HepG2 (cell line): ENCODE results near the gene SATB1. TPM values are rescaled to one million over a fixed set of nuclear protein-coding genes. Genes with fewer than 3 reads are reported as not detected.

Experiments
- ATAC-seq: fragments of 200-7000 bp; cut with Tn5 transposase; 3 replicates; pipeline ENCODE4 v1.9.1; 2020; ENCODE audit warnings: mild to moderate bottlenecking, moderate library complexity
- BruUV-seq: library from RNA; stranded (reverse); fragments of 400-500 nt; replicated peaks from 2 replicates; lab custom pipeline; 2021; lab: Mats Ljungman, UMichigan
- CTCF ChIA-PET: fragments of 300-600 bp; formaldehyde crosslinking; extraction: SDS; loops from one replicate; lab custom pipeline; 2021; ENCODE audit warnings: low total read pairs, inconsistent platforms, low intra/inter-chr PET ratio; lab: Yijun Ruan, JAX
- POLR2A ChIA-PET: fragments of 350-600 bp; sonication (Branson Sonifier 250); formaldehyde crosslinking; loops from one replicate; lab custom pipeline; 2020; ENCODE audit warnings: antibody characterized with exemption, inconsistent platforms; lab: Yijun Ruan, JAX
- DNase-seq: peaks from one replicate; pipeline ENCODE4 v3.0.0-alpha.2; 2015; ENCODE audit warnings: low spot score
- FAIRE-seq: peaks from 3 replicates; lab custom pipeline; 2011; peaks lifted over from hg19 to GRCh38; lab: Jason Lieb, UNC
- H2AFZ ChIP-seq: one replicate; pipeline ENCODE4 v1.6.1; 2011; ENCODE audit warnings: low read length, inconsistent platforms
- H3K27ac ChIP-seq: fragments of 300-600 bp; 3 replicates; pipeline ENCODE4 v1.8.0; 2011; ENCODE audit warnings: mixed run types, mild to moderate bottlenecking, mixed read lengths, low read length, inconsistent platforms; ENCODE audit not compliant: insufficient read depth; ENCODE audit errors: extremely low read length
- H3K27me3 ChIP-seq, 2 experiments: fragments of 200-600 bp in 1 of 2; 2 replicates in 1 of 2; 3 replicates in 1 of 2; pipeline versions ENCODE4 v1.6.0 to v1.8.0; 2011; ENCODE audit warnings: low read length in 2 of 2, mild to moderate bottlenecking in 2 of 2, moderate library complexity in 2 of 2, inconsistent platforms in 1 of 2; ENCODE audit not compliant: insufficient read depth in 2 of 2, control insufficient read depth in 1 of 2
- H3K36me3 ChIP-seq, 2 experiments: fragments of 200-600 bp in 1 of 2; replicated peaks in 1 of 2; 2 replicates in 1 of 2; 3 replicates in 1 of 2; pipeline versions ENCODE4 v1.5.1 to v1.8.0; 2011; ENCODE audit warnings: low read length in 2 of 2, inconsistent platforms in 1 of 2; ENCODE audit not compliant: insufficient read depth in 2 of 2, control insufficient read depth in 1 of 2
- H3K4me1 ChIP-seq: 2 replicates; pipeline ENCODE4 v1.5.1; 2012; ENCODE audit warnings: low read length, inconsistent platforms; ENCODE audit not compliant: insufficient read depth
- H3K4me2 ChIP-seq: 2 replicates; pipeline ENCODE4 v1.6.0; 2011; ENCODE audit warnings: low read depth, low read length, inconsistent platforms
- H3K4me3 ChIP-seq, 3 experiments: fragments of 200-600 bp in 1 of 3; sonication (generic), shearing (Covaris generic) in 1 of 3; replicated peaks in 1 of 3; 2 replicates each; pipeline ENCODE4 v1.5.1; 2011 to 2016; ENCODE audit warnings: low read length in 3 of 3, inconsistent platforms in 2 of 3, low read depth in 2 of 3, mild to moderate bottlenecking in 2 of 3, control low read depth in 1 of 3, mixed read lengths in 1 of 3; ENCODE audit not compliant: insufficient read depth in 1 of 3
- H3K79me2 ChIP-seq: one replicate; pipeline ENCODE4 v1.6.1; 2011; ENCODE audit warnings: low read length, inconsistent platforms; ENCODE audit not compliant: insufficient read depth
- H3K9ac ChIP-seq: 2 replicates; pipeline ENCODE4 v1.6.0; 2011; ENCODE audit warnings: mild to moderate bottlenecking, low read depth, low read length, inconsistent platforms; ENCODE audit not compliant: insufficient read depth
- H3K9me3 ChIP-seq: 2 replicates; pipeline ENCODE4 v1.5.1; 2012; ENCODE audit warnings: mild to moderate bottlenecking, low read length
- H4K20me1 ChIP-seq: 2 replicates; pipeline ENCODE4 v1.6.0; 2011; ENCODE audit warnings: inconsistent platforms, mild to moderate bottlenecking, low read length, moderate library complexity; ENCODE audit not compliant: insufficient read depth
- E2F2 ChIP-seq: sonication (generic); formaldehyde crosslinking; IDR thresholded peaks from 2 replicates; pipeline ENCODE4 v1.4.0; 2020; ENCODE audit warnings: missing genetic modification reagents, borderline replicate concordance
- IKZF5 ChIP-seq: IDR thresholded peaks from 2 replicates; pipeline ENCODE4 v1.6.1; 2018; ENCODE audit warnings: missing genetic modification reagents, mild to moderate bottlenecking, missing compliant biosample characterization
- JUND ChIP-seq: sonication (generic); formaldehyde crosslinking; IDR thresholded peaks from 2 replicates; pipeline ENCODE4 v1.8.0; 2022; ENCODE audit warnings: mild to moderate bottlenecking, missing genetic modification reagents
- MLX ChIP-seq: IDR thresholded peaks from 2 replicates; pipeline ENCODE4 v1.6.1; 2016
- MTA3 ChIP-seq: sonication (generic); formaldehyde crosslinking; IDR thresholded peaks from 2 replicates; pipeline ENCODE4 v1.4.0; 2020; ENCODE audit warnings: missing genetic modification reagents
- NPAS2 ChIP-seq: sonication (generic); formaldehyde crosslinking; IDR thresholded peaks from 2 replicates; pipeline ENCODE4 v1.8.0; 2022; ENCODE audit warnings: mild to moderate bottlenecking, missing genetic modification reagents, borderline replicate concordance
- NR2F6 ChIP-seq, 2 experiments: IDR thresholded peaks; 2 replicates each; pipeline ENCODE4 v1.6.1; 2016; ENCODE audit warnings: antibody characterized with exemption in 1 of 2, mild to moderate bottlenecking in 1 of 2
- PITX1 ChIP-seq: sonication (generic); formaldehyde crosslinking; IDR thresholded peaks from 2 replicates; pipeline ENCODE4 v1.5.1; 2020; ENCODE audit warnings: mild to moderate bottlenecking, missing genetic modification reagents
- RELA ChIP-seq: sonication (generic); formaldehyde crosslinking; IDR thresholded peaks from 2 replicates; pipeline ENCODE4 v1.4.0; 2020; ENCODE audit warnings: missing genetic modification reagents
- SIN3A ChIP-seq: IDR thresholded peaks from 2 replicates; pipeline ENCODE4 v1.6.1; 2011; ENCODE audit warnings: low read depth, mild to moderate bottlenecking, control low read depth, low read length, borderline replicate concordance
- SKIL ChIP-seq: sonication (generic); formaldehyde crosslinking; IDR thresholded peaks from 2 replicates; pipeline ENCODE4 v1.8.0; 2022; ENCODE audit warnings: missing genetic modification reagents, mild to moderate bottlenecking, moderate library complexity, borderline replicate concordance
- U2AF1 ChIP-seq: fragments of 200-400 bp; formaldehyde crosslinking; optimal IDR thresholded peaks from 2 replicates; pipeline ENCODE3; 2017; ENCODE audit warnings: mild to moderate bottlenecking, low read depth, low read length
- ZBTB3 ChIP-seq: sonication (generic); formaldehyde crosslinking; IDR thresholded peaks from 2 replicates; pipeline ENCODE4 v1.4.0; 2020; ENCODE audit warnings: low read depth, mild to moderate bottlenecking, moderate library complexity, missing genetic modification reagents, borderline replicate concordance
- ZFP36L2 ChIP-seq: sonication (generic); formaldehyde crosslinking; IDR thresholded peaks from 2 replicates; pipeline ENCODE4 v1.4.0; 2020; ENCODE audit warnings: missing genetic modification reagents
- ZNF136 ChIP-seq: sonication (generic); formaldehyde crosslinking; IDR thresholded peaks from 2 replicates; pipeline ENCODE4 v1.8.1; 2022; ENCODE audit warnings: low read depth, mild to moderate bottlenecking, moderate library complexity, missing genetic modification reagents
- ZNF292 ChIP-seq: sonication (generic); formaldehyde crosslinking; IDR thresholded peaks from 2 replicates; pipeline ENCODE4 v1.8.1; 2022; ENCODE audit warnings: mild to moderate bottlenecking, low read depth, missing genetic modification reagents, borderline replicate concordance
- ZNF605 ChIP-seq: sonication (generic); formaldehyde crosslinking; IDR thresholded peaks from 2 replicates; pipeline ENCODE4 v1.8.0; 2022; ENCODE audit warnings: mild to moderate bottlenecking, missing genetic modification reagents
- WGBS: methylation state at CpG from one replicate; pipeline ENCODE4 v1.1.6; 2017; ENCODE audit warnings: low lambda C conversion rate; 5-methylcytosine and 5-hydroxymethylcytosine counted together
- in situ Hi-C: cut with HindIII; loops from 2 replicates; pipeline ENCODE4 v1.10.0; 2017; ENCODE audit warnings: low pct_unique_long_range_greater_than_20kb; ENCODE audit not compliant: extremely low pct_ligation_motif_present
- intact Hi-C: fragments of 100-400 bp; cut with micrococcal nuclease; formaldehyde crosslinking; loops from one replicate; pipeline ENCODE4 v1.10.0; 2022; ENCODE audit not compliant: unreplicated experiment
- polyA plus RNA-seq, 8 experiments: library from polyadenylated mRNA; depleted of rRNA in 3 of 8; stranded (reverse) in 7 of 8; unstranded in 1 of 8; fragments of >200 nt; fragmentation: Illumina TruSeq in 4 of 8; extraction: Trizol in 4 of 8; gene quantifications; 2 replicates each; pipeline versions ENCODE4 v1.2.1 to v1.2.3, GENCODE V29; 2011 to 2016; ENCODE audit warnings: low read depth in 4 of 8, missing spikeins in 1 of 8, mixed read lengths in 1 of 8; ENCODE audit not compliant: insufficient read depth in 1 of 8
- total RNA-seq, 5 experiments: library from RNA; depleted of rRNA; stranded (reverse); fragments of >200 nt; fragmentation: Illumina TruSeq; extraction: Trizol; gene quantifications; 2 replicates each; pipeline ENCODE4 v1.2.3, GENCODE V29; 2016; ENCODE audit warnings: low read depth in 1 of 5

The SATB1 gene
- total and polyA plus RNA-seq, 2 of the 13 experiments (the other 11 are each of a cell fraction or from before 2014, with no cell fraction given) = 0.03 TPM; not detected in 1

GRCh38 chr3:18301781-18302180 is 123.4 kb downstream of the SATB1 start (continued):
- no peak for TF ChIP-seq RELA (CRISPR knock-in tag)
- no peak for TF ChIP-seq U2AF1
- no peak for TF ChIP-seq PITX1 (CRISPR knock-in tag)

- WGBS = 1% methylated on average over 3 of the region's 3 CpGs
- Histone ChIP-seq H3K4me1 (no peaks in the 10 kb centered on the region), H3K27me3 (no peaks in the 10 kb centered on the region), H2AFZ (no peak overlapping the region), H4K20me1 (no peaks in the 10 kb centered on the region), H3K27ac (no peak overlapping the region), H3K4me2 (no peak overlapping the region), H3K9me3 (peaks cover 9% of the 10 kb centered on the region), H3K4me3 (no peak overlapping the region)
- CTCF ChIA-PET = no interaction called here
- POLR2A ChIA-PET = no interaction called here
- no peak for ATAC-seq
- intact Hi-C loops = no loop called here
- in situ Hi-C loops = no loop called here
- BruUV-seq = no TSS peak
- no peak for TF ChIP-seq NR2F6 (IDR thresholded peaks at IDR 0.05)
- TF ChIP-seq NR2F6 (CRISPR knock-in tag; IDR thresholded peaks at IDR 0.05) = no peak
- TF ChIP-seq SIN3A = no peak
- TF ChIP-seq IKZF5 (CRISPR knock-in tag) = no peak
- no peak for TF ChIP-seq NPAS2 (CRISPR knock-in tag)
- TF ChIP-seq E2F2 = no peak
- no peak for TF ChIP-seq ZNF136 (CRISPR knock-in tag)
- no peak for TF ChIP-seq ZBTB3
- no peak for TF ChIP-seq SKIL (CRISPR knock-in tag)
- no peak for TF ChIP-seq ZFP36L2 (CRISPR knock-in tag)
- no peak for TF ChIP-seq MLX (CRISPR knock-in tag)
- TF ChIP-seq MTA3 = no peak
- TF ChIP-seq ZNF605 (CRISPR knock-in tag) = no peak
- TF ChIP-seq JUND (CRISPR knock-in tag) = no peak
- no peak for TF ChIP-seq ZNF292 (CRISPR knock-in tag)
- TF ChIP-seq, all 625 proteins: peak for 0
- Histone ChIP-seq H3K79me2 (no peaks in the 10 kb centered on the region), H3K9ac (no peak overlapping the region), H3K36me3 (no peaks in the 10 kb centered on the region)
- no peak for FAIRE-seq
- DNase-seq = no peak
These were observed 124.2 kb downstream of the SATB1 start for GRCh38 chr3:18300916-18301315.
